GM23338 (cell line): ENCODE measurements around the gene ZNF611. TPM values are rescaled to one million over a fixed set of nuclear protein-coding genes. Genes with fewer than 3 reads are reported as not detected.
A peak's percentile ranks its signal among the peaks of the same experiment; 100 is the strongest.

Experiments used
- ATAC-seq: fragments of 200-7000 bp; cut with Tn5 transposase; 3 replicates; pipeline ENCODE4 v1.9.1; 2020
- DNase-seq: peaks from one replicate; pipeline ENCODE4 v3.0.0-alpha.2; 2015; ENCODE audit warnings: low spot score
- H2AFZ ChIP-seq: fragments of 200-600 bp; sonication (generic); 2 replicates; pipeline ENCODE4 v1.8.0; 2016; ENCODE audit warnings: antibody characterized with exemption, mild to moderate bottlenecking, moderate library complexity
- H3F3A ChIP-seq: fragments of 200-600 bp; sonication (generic); replicated peaks from 2 replicates; pipeline ENCODE4 v1.8.0; 2017; ENCODE audit warnings: antibody characterized with exemption, mixed run types, low read depth
- H3K27ac ChIP-seq: fragments of 200-600 bp; sonication (generic); 2 replicates; pipeline ENCODE4 v1.6.1; 2016; ENCODE audit warnings: low read depth
- H3K27me3 ChIP-seq: fragments of 200-600 bp; sonication (generic); 2 replicates; pipeline ENCODE4 v1.8.0; 2016; ENCODE audit warnings: mild to moderate bottlenecking, mixed run types, moderate library complexity; ENCODE audit not compliant: insufficient read depth
- H3K36me3 ChIP-seq: fragments of 200-600 bp; sonication (generic); 2 replicates; pipeline ENCODE4 v1.8.0; 2016; ENCODE audit warnings: mild to moderate bottlenecking; ENCODE audit not compliant: insufficient read depth
- H3K4me1 ChIP-seq: fragments of 200-600 bp; sonication (generic); 2 replicates; pipeline ENCODE4 v1.8.0; 2016; ENCODE audit warnings: mild to moderate bottlenecking, moderate library complexity; ENCODE audit not compliant: insufficient read depth
- H3K4me2 ChIP-seq: fragments of 200-600 bp; sonication (generic); 2 replicates; pipeline ENCODE4 v1.7.1; 2017; ENCODE audit warnings: mixed run types
- H3K4me3 ChIP-seq: fragments of 200-600 bp; sonication (generic); 2 replicates; pipeline ENCODE4 v1.6.1; 2016; ENCODE audit warnings: mixed run types
- H3K79me2 ChIP-seq: fragments of 200-600 bp; sonication (generic); replicated peaks from 2 replicates; pipeline ENCODE4 v1.8.0; 2017; ENCODE audit warnings: mild to moderate bottlenecking; ENCODE audit not compliant: insufficient read depth
- H3K9me2 ChIP-seq: fragments of 200-600 bp; sonication (generic); 2 replicates; pipeline ENCODE4 v1.8.0; 2017; ENCODE audit not compliant: insufficient read depth
- H4K20me1 ChIP-seq: fragments of 200-600 bp; sonication (generic); replicated peaks from 2 replicates; pipeline ENCODE4 v1.8.0; 2017; ENCODE audit warnings: mild to moderate bottlenecking; ENCODE audit not compliant: insufficient read depth
- H3K27ac Mint-ChIP-seq: 2 replicates; pipeline ENCODE4 v1.8.0; 2020; ENCODE audit warnings: inconsistent platforms, mild to moderate bottlenecking, moderate library complexity, mixed read lengths
- H3K27me3 Mint-ChIP-seq: 3 replicates; pipeline ENCODE4 v1.8.0; 2022; ENCODE audit warnings: low read depth, mild to moderate bottlenecking, moderate library complexity, mixed read lengths, inconsistent platforms; ENCODE audit not compliant: insufficient read depth, poor library complexity
- H3K36me3 Mint-ChIP-seq: 3 replicates; pipeline ENCODE4 v1.8.0; 2021; ENCODE audit warnings: low read depth, mild to moderate bottlenecking, inconsistent platforms, moderate library complexity, mixed read lengths
- H3K4me1 Mint-ChIP-seq: 3 replicates; pipeline ENCODE4 v1.8.0; 2020; ENCODE audit warnings: mild to moderate bottlenecking, inconsistent platforms, mixed read lengths
- H3K4me3 Mint-ChIP-seq: 3 replicates; pipeline ENCODE4 v1.8.0; 2021; ENCODE audit warnings: moderate library complexity, mild to moderate bottlenecking, inconsistent platforms, mixed read lengths
- H3K9me3 Mint-ChIP-seq: 3 replicates; pipeline ENCODE4 v1.8.0; 2020; ENCODE audit warnings: moderate library complexity, mild to moderate bottlenecking, inconsistent platforms, mixed read lengths
- POLR2AphosphoS5 ChIP-seq: IDR thresholded peaks from 2 replicates; pipeline ENCODE4 v1.6.1; 2016; ENCODE audit warnings: antibody characterized with exemption, low read depth
- ZNF331 ChIP-seq: fragments of 250-450 bp; sonication (Bioruptor Pico); IDR thresholded peaks from 2 replicates; pipeline ENCODE4 v1.5.0; 2020; ENCODE audit warnings: low read depth, mild to moderate bottlenecking, moderate library complexity
- polyA plus RNA-seq: library from polyadenylated mRNA; unstranded; fragments of >200 nt; fragmentation: Nextera tagmentation; extraction: Ambion mirVana; gene quantifications from 2 replicates; pipeline ENCODE4 v1.2.1, GENCODE V29; 2016
- total RNA-seq: library from RNA; depleted of rRNA; stranded (reverse); fragments of >200 nt; shearing (Covaris generic); gene quantifications from 2 replicates; pipeline ENCODE4 v1.2.3, GENCODE V29; 2014
- TF ChIP-seq, protein P1 (sequence below), 2 experiments: fragments of 200-600 bp in 1 of 2; sonication (generic) in 1 of 2; conservative IDR thresholded peaks; 2 replicates each; pipeline versions ENCODE4 v1.5.1 to v1.6.1; 2016 to 2017; ENCODE audit warnings: antibody characterized with exemption in 2 of 2, low read depth in 2 of 2, mild to moderate bottlenecking in 2 of 2, moderate library complexity in 1 of 2
- TF ChIP-seq, protein P2 (sequence below): IDR thresholded peaks from one replicate; pipeline ENCODE4 v1.6.1; 2018; ENCODE audit warnings: antibody characterized with exemption; ENCODE audit not compliant: unreplicated experiment
- TF ChIP-seq, protein P3 (sequence below): IDR thresholded peaks from 2 replicates; pipeline ENCODE4 v1.6.1; 2016; ENCODE audit warnings: antibody characterized with exemption

ZNF611 gene
- total and polyA plus RNA-seq, 2 experiments from 2014 or later = 5.3 to 16.4 TPM

DNA sequence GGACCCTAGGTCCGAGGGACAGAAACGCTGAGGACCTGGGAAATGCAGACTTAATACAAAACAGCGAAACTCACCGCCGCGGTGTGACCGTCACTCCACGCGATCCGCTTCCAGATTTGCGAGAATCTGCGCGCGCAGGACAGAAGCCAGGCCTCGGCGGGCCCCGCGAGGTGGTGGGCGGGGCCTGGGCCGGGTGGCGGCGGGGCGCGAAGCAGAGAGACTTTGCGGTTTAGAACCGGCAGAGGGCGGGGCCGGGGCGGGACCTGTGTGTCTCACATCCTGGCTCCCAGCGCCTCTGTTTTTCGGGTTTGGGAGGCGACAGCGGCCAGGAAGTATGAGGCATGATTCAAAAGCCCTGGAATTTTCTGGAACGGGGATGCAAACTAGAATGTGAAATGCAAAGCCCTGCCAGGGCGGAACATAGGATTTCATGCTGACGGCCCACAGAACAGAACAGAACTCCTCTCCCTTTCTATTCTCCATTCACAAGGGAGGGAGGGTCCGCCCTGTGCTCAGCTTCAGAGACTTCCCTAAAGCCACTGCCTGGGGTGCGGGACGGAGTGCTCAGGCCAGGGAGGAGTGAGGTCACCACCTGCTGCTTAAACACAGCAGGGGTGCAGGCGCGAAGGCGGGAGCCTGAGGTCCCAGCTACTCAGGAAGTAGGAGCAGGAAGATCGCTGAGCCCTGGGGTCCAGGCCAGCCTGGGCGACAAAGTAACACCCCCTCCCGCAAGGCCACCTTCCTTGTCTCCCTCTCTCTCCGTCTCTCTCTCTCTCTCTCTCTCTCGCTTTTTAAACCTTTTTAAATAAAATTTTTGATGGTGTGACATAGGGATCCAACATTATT, 44.3 kb downstream of the ZNF611 start:
- H3K27ac ChIP-seq = 0 out of 2 replicates have a peak overlapping the region, but pooled peaks have one; percentile 28
- H3K27me3 ChIP-seq = peaks cover 43% of the 10 kb centered on the region
- peak overlapping the region; percentile 80 for H3K4me3 ChIP-seq
- H3K9me2 ChIP-seq = no peaks in the 10 kb centered on the region
- Mint-ChIP-seq H3K36me3 (no peaks in the 10 kb centered on the region), H3K4me1 (peaks cover 15% of the 10 kb centered on the region), H3K27ac (no peak overlapping the region; the same call in none of the 2 replicates), H3K27me3 (peaks cover 24% of the 10 kb centered on the region), H3K4me3 (peak overlapping the region; percentile 88), H3K9me3 (peaks cover 4% of the 10 kb centered on the region; the same call in 2 of the 3 replicates)
- H3K4me2 ChIP-seq = peak overlapping the region; percentile 92
- H3K79me2 ChIP-seq = no peaks in the 10 kb centered on the region
- H4K20me1 ChIP-seq = peaks cover 4% of the 10 kb centered on the region; the same call in 1 of the 2 replicates
- H3K4me1 ChIP-seq = 0 out of 2 replicates have a peak, but pooled peaks cover 11% of the 10 kb centered on the region
- peak; percentile 96 for ATAC-seq
- peak overlapping the region; percentile 83 for H2AFZ ChIP-seq
- peak; percentile 96 for DNase-seq
- no peaks in the 10 kb centered on the region for H3K36me3 ChIP-seq
- 0 out of 2 replicates have a peak, but pooled peaks cover 9% of the 10 kb centered on the region for H3F3A ChIP-seq
- TF ChIP-seq, protein P1, sequence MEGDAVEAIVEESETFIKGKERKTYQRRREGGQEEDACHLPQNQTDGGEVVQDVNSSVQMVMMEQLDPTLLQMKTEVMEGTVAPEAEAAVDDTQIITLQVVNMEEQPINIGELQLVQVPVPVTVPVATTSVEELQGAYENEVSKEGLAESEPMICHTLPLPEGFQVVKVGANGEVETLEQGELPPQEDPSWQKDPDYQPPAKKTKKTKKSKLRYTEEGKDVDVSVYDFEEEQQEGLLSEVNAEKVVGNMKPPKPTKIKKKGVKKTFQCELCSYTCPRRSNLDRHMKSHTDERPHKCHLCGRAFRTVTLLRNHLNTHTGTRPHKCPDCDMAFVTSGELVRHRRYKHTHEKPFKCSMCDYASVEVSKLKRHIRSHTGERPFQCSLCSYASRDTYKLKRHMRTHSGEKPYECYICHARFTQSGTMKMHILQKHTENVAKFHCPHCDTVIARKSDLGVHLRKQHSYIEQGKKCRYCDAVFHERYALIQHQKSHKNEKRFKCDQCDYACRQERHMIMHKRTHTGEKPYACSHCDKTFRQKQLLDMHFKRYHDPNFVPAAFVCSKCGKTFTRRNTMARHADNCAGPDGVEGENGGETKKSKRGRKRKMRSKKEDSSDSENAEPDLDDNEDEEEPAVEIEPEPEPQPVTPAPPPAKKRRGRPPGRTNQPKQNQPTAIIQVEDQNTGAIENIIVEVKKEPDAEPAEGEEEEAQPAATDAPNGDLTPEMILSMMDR (conservative IDR thresholded peaks at IDR 0.05; ENCODE audit: low read depth in 2 of 2) = peak; percentile 25 to 41
- TF ChIP-seq POLR2AphosphoS5 (peak; percentile 48), ZNF331 (no peak)
- TF ChIP-seq, protein P2, sequence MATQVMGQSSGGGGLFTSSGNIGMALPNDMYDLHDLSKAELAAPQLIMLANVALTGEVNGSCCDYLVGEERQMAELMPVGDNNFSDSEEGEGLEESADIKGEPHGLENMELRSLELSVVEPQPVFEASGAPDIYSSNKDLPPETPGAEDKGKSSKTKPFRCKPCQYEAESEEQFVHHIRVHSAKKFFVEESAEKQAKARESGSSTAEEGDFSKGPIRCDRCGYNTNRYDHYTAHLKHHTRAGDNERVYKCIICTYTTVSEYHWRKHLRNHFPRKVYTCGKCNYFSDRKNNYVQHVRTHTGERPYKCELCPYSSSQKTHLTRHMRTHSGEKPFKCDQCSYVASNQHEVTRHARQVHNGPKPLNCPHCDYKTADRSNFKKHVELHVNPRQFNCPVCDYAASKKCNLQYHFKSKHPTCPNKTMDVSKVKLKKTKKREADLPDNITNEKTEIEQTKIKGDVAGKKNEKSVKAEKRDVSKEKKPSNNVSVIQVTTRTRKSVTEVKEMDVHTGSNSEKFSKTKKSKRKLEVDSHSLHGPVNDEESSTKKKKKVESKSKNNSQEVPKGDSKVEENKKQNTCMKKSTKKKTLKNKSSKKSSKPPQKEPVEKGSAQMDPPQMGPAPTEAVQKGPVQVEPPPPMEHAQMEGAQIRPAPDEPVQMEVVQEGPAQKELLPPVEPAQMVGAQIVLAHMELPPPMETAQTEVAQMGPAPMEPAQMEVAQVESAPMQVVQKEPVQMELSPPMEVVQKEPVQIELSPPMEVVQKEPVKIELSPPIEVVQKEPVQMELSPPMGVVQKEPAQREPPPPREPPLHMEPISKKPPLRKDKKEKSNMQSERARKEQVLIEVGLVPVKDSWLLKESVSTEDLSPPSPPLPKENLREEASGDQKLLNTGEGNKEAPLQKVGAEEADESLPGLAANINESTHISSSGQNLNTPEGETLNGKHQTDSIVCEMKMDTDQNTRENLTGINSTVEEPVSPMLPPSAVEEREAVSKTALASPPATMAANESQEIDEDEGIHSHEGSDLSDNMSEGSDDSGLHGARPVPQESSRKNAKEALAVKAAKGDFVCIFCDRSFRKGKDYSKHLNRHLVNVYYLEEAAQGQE = no peak
- TF ChIP-seq, protein P3, sequence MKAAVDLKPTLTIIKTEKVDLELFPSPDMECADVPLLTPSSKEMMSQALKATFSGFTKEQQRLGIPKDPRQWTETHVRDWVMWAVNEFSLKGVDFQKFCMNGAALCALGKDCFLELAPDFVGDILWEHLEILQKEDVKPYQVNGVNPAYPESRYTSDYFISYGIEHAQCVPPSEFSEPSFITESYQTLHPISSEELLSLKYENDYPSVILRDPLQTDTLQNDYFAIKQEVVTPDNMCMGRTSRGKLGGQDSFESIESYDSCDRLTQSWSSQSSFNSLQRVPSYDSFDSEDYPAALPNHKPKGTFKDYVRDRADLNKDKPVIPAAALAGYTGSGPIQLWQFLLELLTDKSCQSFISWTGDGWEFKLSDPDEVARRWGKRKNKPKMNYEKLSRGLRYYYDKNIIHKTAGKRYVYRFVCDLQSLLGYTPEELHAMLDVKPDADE = 0 out of 2 replicates have a peak, but pooled peaks have one; percentile 23
